GM12878 (cell line): Measurements from ENCODE around the gene GALNT16. TPM values are rescaled to one million over a fixed set of nuclear protein-coding genes. Genes with fewer than 3 reads are reported as not detected.

Source experiments
- ATAC-seq: fragments of 200-7000 bp; cut with Tn5 transposase; 3 replicates; pipeline ENCODE4 v1.9.1; 2020; ENCODE audit warnings: mild to moderate bottlenecking, moderate library complexity
- BruUV-seq: library from RNA; stranded (reverse); fragments of 400-500 nt; replicated peaks from 2 replicates; lab custom pipeline; 2021; lab: Mats Ljungman, UMichigan
- CTCF ChIA-PET: fragments of 300-600 bp; sonication (Branson Sonifier 250); formaldehyde crosslinking; extraction: SDS; loops from one replicate; lab custom pipeline; 2021; ENCODE audit warnings: inconsistent platforms; lab: Yijun Ruan, JAX
- POLR2A ChIA-PET: fragments of 350-600 bp; formaldehyde crosslinking; extraction: SDS; loops from one replicate; lab custom pipeline; 2021; ENCODE audit warnings: inconsistent platforms; lab: Charles Lee
- RAD21 ChIA-PET: fragments of 300-600 bp; sonication (Branson Sonifier 250); formaldehyde crosslinking; loops from one replicate; lab custom pipeline; 2023; ENCODE audit warnings: antibody characterized with exemption; ENCODE audit not compliant: unreplicated experiment; lab: Charles Lee
- SMC1A ChIA-PET: fragments of 300-600 bp; sonication (Branson Sonifier 250); formaldehyde crosslinking; loops from one replicate; lab custom pipeline; 2023; ENCODE audit not compliant: unreplicated experiment, uncharacterized antibody; lab: Charles Lee
- DNase-seq: peaks from one replicate; pipeline ENCODE4 v3.0.0-alpha.2; 2011; ENCODE audit warnings: low read depth, low spot score
- FAIRE-seq: peaks from 3 replicates; lab custom pipeline; 2011; peaks lifted over from hg19 to GRCh38; lab: Jason Lieb, UNC
- H2AFZ ChIP-seq: 2 replicates; pipeline ENCODE4 v1.6.0; 2011; ENCODE audit warnings: low read depth, low read length, control low read depth; ENCODE audit not compliant: control insufficient read depth
- H3K27ac ChIP-seq: 2 replicates; pipeline ENCODE4 v1.5.1; 2011; ENCODE audit warnings: control low read depth; ENCODE audit not compliant: control insufficient read depth, insufficient read depth
- H3K27me3 ChIP-seq, 2 experiments: replicated peaks in 1 of 2; 2 replicates each; pipeline versions ENCODE4 v1.6.0 to v1.6.1; 2011; ENCODE audit warnings: low read length in 1 of 2; ENCODE audit not compliant: control insufficient read depth in 2 of 2, insufficient read depth in 2 of 2
- H3K36me3 ChIP-seq, 2 experiments: 2 replicates each; pipeline ENCODE4 v1.5.1; 2011; ENCODE audit warnings: low read length in 1 of 2; ENCODE audit not compliant: control insufficient read depth in 2 of 2, insufficient read depth in 2 of 2
- H3K4me1 ChIP-seq: 2 replicates; pipeline ENCODE4 v1.6.1; 2011; ENCODE audit warnings: mild to moderate bottlenecking, low read length, moderate library complexity, mixed read lengths; ENCODE audit not compliant: control insufficient read depth, insufficient read depth
- H3K4me2 ChIP-seq: 2 replicates; pipeline ENCODE4 v1.6.0; 2011; ENCODE audit warnings: control low read depth; ENCODE audit not compliant: control insufficient read depth, insufficient read depth
- H3K4me3 ChIP-seq: fragments of 200-600 bp; sonication (generic); 2 replicates; pipeline ENCODE4 v1.5.1; 2016
- H3K79me2 ChIP-seq: 2 replicates; pipeline ENCODE4 v1.6.0; 2011; ENCODE audit warnings: low read length; ENCODE audit not compliant: control insufficient read depth, insufficient read depth
- H3K9ac ChIP-seq: 2 replicates; pipeline ENCODE4 v1.8.0; 2011; ENCODE audit warnings: low read length, control low read depth, mixed read lengths; ENCODE audit not compliant: control insufficient read depth, insufficient read depth
- H3K9me3 ChIP-seq: replicated peaks from 3 replicates; pipeline ENCODE4 v1.5.1; 2011; ENCODE audit warnings: mild to moderate bottlenecking, low read length; ENCODE audit not compliant: control insufficient read depth, insufficient read depth
- H4K20me1 ChIP-seq: 2 replicates; pipeline ENCODE4 v1.6.0; 2011; ENCODE audit not compliant: control insufficient read depth, insufficient read depth
- ASH2L ChIP-seq: fragments of 300-600, 200-600 bp; sonication (generic); IDR thresholded peaks from 2 replicates; pipeline ENCODE4 v1.6.1; 2017; ENCODE audit warnings: low read depth, mild to moderate bottlenecking, borderline replicate concordance
- CEBPB ChIP-seq, 2 experiments: fragments of 150-350 bp in 1 of 2; IDR thresholded peaks; 2 replicates each; pipeline ENCODE4 v1.6.1; 2012 to 2014; ENCODE audit warnings: low read depth in 2 of 2, low read length in 2 of 2, borderline replicate concordance in 1 of 2, inconsistent platforms in 1 of 2
- CTCF ChIP-seq, 3 experiments: IDR thresholded peaks in 2 of 3; conservative IDR thresholded peaks in 1 of 3; 2 replicates each; pipeline ENCODE4 v1.5.1; 2011; ENCODE audit warnings: low read depth in 3 of 3, low read length in 3 of 3, mild to moderate bottlenecking in 3 of 3, control low read depth in 2 of 3, moderate library complexity in 2 of 3, inconsistent platforms in 1 of 3, mixed read lengths in 1 of 3; ENCODE audit not compliant: control insufficient read depth in 2 of 3, insufficient read depth in 1 of 3; ENCODE audit errors: extremely low read depth in 1 of 3
- E2F4 ChIP-seq: IDR thresholded peaks from 2 replicates; pipeline ENCODE4 v1.6.1; 2012; ENCODE audit warnings: low read depth, low read length, improper control_type of control experiment
- EP300 ChIP-seq, 2 experiments: fragments of 150-350 bp in 1 of 2; IDR thresholded peaks; 2 replicates each; pipeline ENCODE4 v1.6.1; 2011 to 2012; ENCODE audit warnings: low read depth in 2 of 2, low read length in 2 of 2, borderline replicate concordance in 1 of 2, improper control_type of control experiment in 1 of 2, inconsistent platforms in 1 of 2; ENCODE audit not compliant: control insufficient read depth in 1 of 2
- FOXK2 ChIP-seq: fragments of 450-650 bp; IDR thresholded peaks from 2 replicates; pipeline ENCODE4 v1.6.1; 2017; ENCODE audit warnings: mild to moderate bottlenecking, moderate library complexity
- HDAC2 ChIP-seq: fragments of 200-600 bp; sonication (generic); IDR thresholded peaks from 2 replicates; pipeline ENCODE4 v1.6.1; 2017
- MTA2 ChIP-seq: fragments of 450-650 bp; IDR thresholded peaks from 2 replicates; pipeline ENCODE4 v1.6.1; 2016; ENCODE audit warnings: low read depth, mild to moderate bottlenecking, moderate library complexity
- NBN ChIP-seq: fragments of 450-650 bp; IDR thresholded peaks from 2 replicates; pipeline ENCODE4 v1.6.1; 2016
- NFYA ChIP-seq: IDR thresholded peaks from 2 replicates; pipeline ENCODE4 v1.6.1; 2011; ENCODE audit warnings: low read depth, mild to moderate bottlenecking, low read length, improper control_type of control experiment, borderline replicate concordance
- NR2F1 ChIP-seq: fragments of 450-650 bp; conservative IDR thresholded peaks from 2 replicates; pipeline ENCODE4 v1.6.1; 2017; ENCODE audit warnings: mild to moderate bottlenecking
- POLR2AphosphoS2 ChIP-seq: IDR thresholded peaks from 2 replicates; pipeline ENCODE4 v1.6.1; 2011; ENCODE audit warnings: low read depth, mild to moderate bottlenecking, low read length, improper control_type of control experiment, moderate library complexity
- POLR2AphosphoS5 ChIP-seq: IDR thresholded peaks from 2 replicates; pipeline ENCODE4 v1.6.1; 2011; ENCODE audit warnings: mild to moderate bottlenecking, low read length, inconsistent platforms
- SIX5 ChIP-seq: IDR thresholded peaks from 2 replicates; pipeline ENCODE4 v1.6.1; 2011; ENCODE audit warnings: mild to moderate bottlenecking, low read depth, low read length, moderate library complexity; ENCODE audit not compliant: severe bottlenecking
- USF2 ChIP-seq: IDR thresholded peaks from 2 replicates; pipeline ENCODE4 v1.6.1; 2011; ENCODE audit warnings: low read depth, low read length, improper control_type of control experiment, borderline replicate concordance
- ZNF24 ChIP-seq: fragments of 450-650 bp; IDR thresholded peaks from 2 replicates; pipeline ENCODE4 v1.6.1; 2017; ENCODE audit warnings: antibody characterized with exemption, mild to moderate bottlenecking
- ZNF274 ChIP-seq: IDR thresholded peaks from one replicate; pipeline ENCODE4 v1.8.0; 2011; ENCODE audit not compliant: insufficient read length, insufficient read depth
- WGBS: methylation state at CpG from one replicate; pipeline ENCODE4 v1.1.6; 2016; ENCODE audit warnings: low lambda C conversion rate; ENCODE audit not compliant: insufficient replicate concordance, insufficient coverage; ENCODE audit errors: missing lambda C conversion rate; 5-methylcytosine and 5-hydroxymethylcytosine counted together
- in situ Hi-C: fragments of 300-500 bp; cut with MboI; formaldehyde crosslinking; loops from 9 replicates; pipeline ENCODE4 v1.14.3; 2018; ENCODE audit warnings: mixed read lengths
- intact Hi-C: fragments of 100-400 bp; cut with micrococcal nuclease; formaldehyde crosslinking; loops from one replicate; pipeline ENCODE4 v1.14.2; 2022; ENCODE audit not compliant: unreplicated experiment
- polyA plus RNA-seq, 11 experiments: library from polyadenylated mRNA; depleted of rRNA in 4 of 11; unstranded in 6 of 11; stranded (reverse) in 5 of 11; fragments of >200 nt; fragmentation: Nextera tagmentation in 4 of 11; fragmentation: Illumina TruSeq in 1 of 11; extraction: Ambion mirVana in 4 of 11; extraction: Trizol in 1 of 11; gene quantifications; 1 replicate in 1 of 11; 2 replicates in 10 of 11; pipeline versions ENCODE4 v1.2.1 to v1.2.3, GENCODE V29; 2011 to 2016; ENCODE audit warnings: inconsistent platforms in 2 of 11, missing spikeins in 2 of 11, low read depth in 1 of 11
- total RNA-seq, 4 experiments: library from RNA; depleted of rRNA in 3 of 4; stranded (reverse); fragments of >200 nt in 3 of 4; fragmentation: Illumina TruSeq in 1 of 4; extraction: Trizol in 1 of 4; gene quantifications; 2 replicates each; pipeline versions ENCODE4 v1.2.1 to v1.2.3, GENCODE V29; 2013 to 2021
- TF ChIP-seq, protein P1 (sequence below): fragments of 450-650 bp; IDR thresholded peaks from 2 replicates; pipeline ENCODE4 v1.6.1; 2014; ENCODE audit warnings: mild to moderate bottlenecking

GALNT16 gene
- total and polyA plus RNA-seq, 10 of the 15 experiments (the other 5 are each of a cell fraction or from before 2014, with no cell fraction given) = under 0.01 to 0.08 (median 0.03) TPM; not detected in 3

DNA sequence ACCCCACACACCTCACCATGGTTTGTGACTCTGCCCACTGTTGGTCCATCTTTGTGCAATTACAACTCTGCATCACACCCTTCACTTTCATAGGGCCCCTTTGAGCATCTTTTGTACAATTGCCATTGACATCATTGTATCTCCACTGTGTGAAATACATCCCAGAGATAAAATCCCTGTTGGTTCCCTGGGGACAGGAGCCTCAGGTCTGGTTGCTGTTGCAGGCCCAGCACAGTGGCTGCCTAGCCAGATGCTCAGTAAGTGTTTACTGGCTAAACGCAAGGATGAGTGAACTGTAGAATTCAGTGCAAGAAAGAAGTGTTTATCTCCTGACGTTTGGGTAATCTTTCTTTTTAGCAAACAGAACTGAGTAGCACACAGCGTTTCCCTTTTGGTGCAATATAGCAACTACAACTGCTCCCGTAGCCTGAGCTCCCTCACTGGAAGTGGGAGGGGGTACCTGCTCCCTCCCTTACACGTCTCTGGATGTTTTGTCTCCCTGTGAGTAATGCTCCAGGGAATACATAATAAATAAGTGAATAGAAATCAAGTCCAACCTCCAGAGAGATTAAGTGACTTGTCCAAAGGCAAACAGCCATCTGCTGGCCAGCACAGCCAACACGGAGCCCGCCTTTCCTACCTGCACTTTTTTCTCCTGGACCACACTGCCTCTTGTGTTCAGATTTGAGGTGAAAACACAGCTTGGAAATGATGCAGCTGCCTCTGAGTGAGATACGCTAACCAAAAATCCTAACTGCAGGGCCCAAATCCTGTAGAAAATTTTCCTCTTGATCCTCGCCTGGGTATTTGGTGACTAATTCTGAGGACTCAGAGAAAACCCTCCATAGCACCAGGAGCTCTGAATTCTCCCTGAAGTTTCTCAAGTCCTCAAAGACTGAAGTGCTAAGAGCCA is 27.4 kb downstream of the GALNT16 start:
- Histone ChIP-seq H3K4me2 (no peak overlapping the region), H3K27ac (no peak overlapping the region), H3K27me3 (no peaks in the 10 kb centered on the region), H3K9me3 (no peaks in the 10 kb centered on the region), H3K36me3 (no peaks in the 10 kb centered on the region), H4K20me1 (no peaks in the 10 kb centered on the region), H3K4me3 (no peak overlapping the region), H3K4me1 (no peaks in the 10 kb centered on the region), H3K9ac (no peak overlapping the region), H2AFZ (no peak overlapping the region)
- BruUV-seq = no TSS peak
- RAD21 ChIA-PET = no interaction called here
- in situ Hi-C loops = no loop called here
- CTCF ChIA-PET = interaction anchor here (0.9 to 1.5 kb wide), 3 partner anchors 25 to 173 kb away, joined by 3 read pairs; no protein-coding TSS in a partner anchor
- FAIRE-seq = no peak
- no peak for DNase-seq
- intact Hi-C loops = no loop called here
- POLR2A ChIA-PET = no interaction called here
- SMC1A ChIA-PET = interaction anchor here (0.7 to 1.1 kb wide), 2 partner anchors 12 to 104 kb away, joined by 3 read pairs; no protein-coding TSS in a partner anchor
- TF ChIP-seq NBN (no peak), ZNF274 (no peak), SIX5 (no peak), CEBPB (IDR thresholded peaks at IDR 0.05; ENCODE audit: borderline replicate concordance in 1 of 2, low read depth in 2 of 2, low read length in 2 of 2) (no peak), CTCF (IDR thresholded peaks at IDR 0.05 in 2 of 3, conservative IDR thresholded peaks at IDR 0.05 in 1 of 3; ENCODE audit: control insufficient read depth in 2 of 3, extremely low read depth in 1 of 3, insufficient read depth in 1 of 3, low read depth in 3 of 3, low read length in 3 of 3) (no peak), ZNF24 (no peak), E2F4 (no peak), POLR2AphosphoS2 (no peak), NFYA (no peak), POLR2AphosphoS5 (no peak), USF2 (no peak), HDAC2 (no peak), MTA2 (no peak), EP300 (IDR thresholded peaks at IDR 0.05; ENCODE audit: borderline replicate concordance in 1 of 2, control insufficient read depth in 1 of 2, low read depth in 2 of 2, low read length in 2 of 2) (no peak), ASH2L (no peak), NR2F1 (no peak), FOXK2 (no peak)
- TF ChIP-seq, protein P1, sequence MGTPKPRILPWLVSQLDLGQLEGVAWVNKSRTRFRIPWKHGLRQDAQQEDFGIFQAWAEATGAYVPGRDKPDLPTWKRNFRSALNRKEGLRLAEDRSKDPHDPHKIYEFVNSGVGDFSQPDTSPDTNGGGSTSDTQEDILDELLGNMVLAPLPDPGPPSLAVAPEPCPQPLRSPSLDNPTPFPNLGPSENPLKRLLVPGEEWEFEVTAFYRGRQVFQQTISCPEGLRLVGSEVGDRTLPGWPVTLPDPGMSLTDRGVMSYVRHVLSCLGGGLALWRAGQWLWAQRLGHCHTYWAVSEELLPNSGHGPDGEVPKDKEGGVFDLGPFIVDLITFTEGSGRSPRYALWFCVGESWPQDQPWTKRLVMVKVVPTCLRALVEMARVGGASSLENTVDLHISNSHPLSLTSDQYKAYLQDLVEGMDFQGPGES = no peak
- TF ChIP-seq, all 136 proteins: peak for 0
- WGBS = 55% methylated on average over 9 of the region's 9 CpGs
- no peak for ATAC-seq
- no peaks in the 10 kb centered on the region for H3K79me2 ChIP-seq
